Muscle of leg (tissue), 16 donors: Measurements from ENCODE around the gene NOXO1. TPM values are rescaled to one million over a fixed set of nuclear protein-coding genes. Genes with fewer than 3 reads are reported as not detected.
A peak's percentile ranks its signal among the peaks of the same experiment; 100 is the strongest.

ENCODE experiments used
- DNase-seq: peaks from one replicate; pipeline ENCODE4 v3.0.0; 2013
- H3K27ac ChIP-seq: one replicate; pipeline ENCODE4 v1.5.1; 2013; ENCODE audit warnings: mild to moderate bottlenecking, low read length, control low read depth
- H3K27me3 ChIP-seq: one replicate; pipeline ENCODE4 v1.6.1; 2013; ENCODE audit warnings: low read length; ENCODE audit not compliant: control insufficient read depth, insufficient read depth
- H3K36me3 ChIP-seq: one replicate; pipeline ENCODE4 v1.6.1; 2013; ENCODE audit warnings: low read length; ENCODE audit not compliant: control insufficient read depth, insufficient read depth
- H3K4me1 ChIP-seq: one replicate; pipeline ENCODE4 v1.6.1; 2013; ENCODE audit warnings: low read length; ENCODE audit not compliant: control insufficient read depth, insufficient read depth
- H3K4me3 ChIP-seq: one replicate; pipeline ENCODE4 v1.5.1; 2013; ENCODE audit warnings: low read length, control low read depth
- H3K9me3 ChIP-seq: replicated peaks from 2 replicates; pipeline ENCODE4 v1.6.1; 2013; ENCODE audit warnings: low read depth, low read length; ENCODE audit not compliant: control insufficient read depth
- WGBS: methylation state at CpG from one replicate; pipeline ENCODE4 v1.1.5; 2013; ENCODE audit warnings: missing lambda C conversion rate; ENCODE audit not compliant: insufficient coverage; 5-methylcytosine and 5-hydroxymethylcytosine counted together
- long read RNA-seq, 11 donors: transcript quantifications; one replicate each; lab custom pipeline, GENCODE V29; 2026
- polyA plus RNA-seq, 8 donors: library from polyadenylated mRNA; unstranded; fragments of 120-200 nt; gene quantifications; one replicate each; pipeline versions ENCODE4 v1.2.1 to v1.2.3, GENCODE V29; 2013; ENCODE audit warnings: inconsistent platforms in 1 of 8, low replicate concordance in 1 of 8; ENCODE audit not compliant: insufficient read length in 8 of 8, insufficient read depth in 1 of 8
- total RNA-seq: library from RNA; stranded (reverse); fragments of 120-200 nt; gene quantifications from one replicate; pipeline ENCODE4 v1.2.4, GENCODE V29; 2013

The NOXO1 gene
- total RNA-seq, result 0.89 TPM
- polyA plus RNA-seq, result 1 to 10 TPM in 4 of 8 donors, under 1 TPM in 4; 0.29 to 1.7 (median 0.98) TPM
- long read RNA-seq, donor 1, result 0 reads
- long read RNA-seq, donor 2, result 0 reads
- long read RNA-seq, donor 3, result 0 reads
- long read RNA-seq, donor 4, result 0 reads
- long read RNA-seq, donor 5, result 0 reads
- long read RNA-seq, donor 6, result 0 reads
- long read RNA-seq, donor 7, result 0 reads
- long read RNA-seq, donor 8, result 0 reads
- long read RNA-seq, donor 9, result 0 reads
- long read RNA-seq, donor 10, partial matches to known transcripts, result 0 of 7 reads
- long read RNA-seq, donor 10, other reads (novel, unspliced or antisense), result 7 of 7 reads
- long read RNA-seq, donor 11, partial matches to known transcripts, result 0 of 11 reads
- long read RNA-seq, donor 11, other reads (novel, unspliced or antisense), result 10 of 11 reads

- peaks cover 41% of the 10 kb centered on the region for H3K36me3 ChIP-seq
- peak within 1 kb of the TSS; percentile 47 for H3K27ac ChIP-seq
- H3K9me3 ChIP-seq, result no peaks in the 10 kb centered on the region
- 22% methylated on average over 5 of the region's 6 CpGs for WGBS
- peaks cover 60% of the 10 kb centered on the region for H3K27me3 ChIP-seq
- no peak for DNase-seq
- no peak within 1 kb of the TSS for H3K4me3 ChIP-seq
- H3K4me1 ChIP-seq, result peaks cover 56% of the 10 kb centered on the region
Observed at GRCh38 chr16:1981398-1981836, at the start of gene NOXO1. Gene NOXO1, minus strand, starts transcription at chr16:1981469. Its CDS starts 290 bp downstream, at chr16:1981179.

GRCh38 chr16:2030036-2030435 is 48.8 kb upstream of the NOXO1 start:
- no peak for DNase-seq
- WGBS, result 88% methylated on average over 8 of the region's 11 CpGs
- peaks cover 6% of the 10 kb centered on the region for H3K27me3 ChIP-seq
- no peak overlapping the region for H3K4me3 ChIP-seq
- peaks cover 67% of the 10 kb centered on the region for H3K4me1 ChIP-seq
- peaks cover 8% of the 10 kb centered on the region for H3K36me3 ChIP-seq
- H3K9me3 ChIP-seq, result no peaks in the 10 kb centered on the region
- no peak overlapping the region for H3K27ac ChIP-seq

- peaks cover 6% of the 10 kb centered on the region for H3K27me3 ChIP-seq
- WGBS, result 76% methylated on average over 21 of the region's 22 CpGs
- no peak for DNase-seq
- H3K27ac ChIP-seq, result no peak overlapping the region
- no peaks in the 10 kb centered on the region for H3K9me3 ChIP-seq
- H3K4me3 ChIP-seq, result no peak overlapping the region
- peaks cover 8% of the 10 kb centered on the region for H3K36me3 ChIP-seq
- peaks cover 62% of the 10 kb centered on the region for H3K4me1 ChIP-seq
Observed at GRCh38 chr16:2029350-2029749, 48.1 kb upstream of the NOXO1 start.

GRCh38 chr16:2028620-2029220 is 47.5 kb upstream of the NOXO1 start:
- Histone ChIP-seq H3K4me3 (peak overlapping the region; percentile 50), H3K36me3 (peaks cover 8% of the 10 kb centered on the region), H3K27ac (no peak overlapping the region), H3K4me1 (peaks cover 63% of the 10 kb centered on the region), H3K27me3 (peaks cover 6% of the 10 kb centered on the region), H3K9me3 (no peaks in the 10 kb centered on the region)
- 79% methylated on average over 14 of the region's 18 CpGs for WGBS
- no peak for DNase-seq

- Histone ChIP-seq H3K27me3 (peaks cover 6% of the 10 kb centered on the region), H3K4me1 (peaks cover 63% of the 10 kb centered on the region), H3K4me3 (peak overlapping the region; percentile 50), H3K36me3 (peaks cover 8% of the 10 kb centered on the region), H3K9me3 (no peaks in the 10 kb centered on the region), H3K27ac (no peak overlapping the region)
- no peak for DNase-seq
- 57% methylated on average over 3 of the region's 3 CpGs for WGBS
Observed at GRCh38 chr16:2028146-2028545, 46.9 kb upstream of the NOXO1 start.

GRCh38 chr16:2027024-2028010 is 46.0 kb upstream of the NOXO1 start:
- Histone ChIP-seq H3K27me3 (peaks cover 6% of the 10 kb centered on the region), H3K36me3 (peaks cover 8% of the 10 kb centered on the region), H3K4me1 (peaks cover 61% of the 10 kb centered on the region), H3K27ac (no peak overlapping the region), H3K4me3 (peak overlapping the region; percentile 50), H3K9me3 (no peaks in the 10 kb centered on the region)
- WGBS, result 3% methylated on average over 67 of the region's 76 CpGs
- peak; percentile 40 for DNase-seq

GRCh38 chr16:2026461-2027023 is 45.3 kb upstream of the NOXO1 start, which contains the start of gene NHERF2:
Gene NHERF2, plus strand, starts transcription at chr16:2026902. Its CDS starts 104 bp downstream, at chr16:2027006.
- 2% methylated on average over 45 of the region's 59 CpGs for WGBS
- peak; percentile 57 for DNase-seq
- H3K27me3 ChIP-seq, result peaks cover 10% of the 10 kb centered on the region
- H3K4me3 ChIP-seq, result peak within 1 kb of the TSS; percentile 50
- H3K4me1 ChIP-seq, result peaks cover 58% of the 10 kb centered on the region
- no peaks in the 10 kb centered on the region for H3K9me3 ChIP-seq
- no peak within 1 kb of the TSS for H3K27ac ChIP-seq
- H3K36me3 ChIP-seq, result peaks cover 8% of the 10 kb centered on the region

- peaks cover 8% of the 10 kb centered on the region for H3K36me3 ChIP-seq
- no peak for DNase-seq
- no peaks in the 10 kb centered on the region for H3K9me3 ChIP-seq
- H3K4me3 ChIP-seq, result no peak overlapping the region
- WGBS, result 85% methylated on average over 15 of the region's 16 CpGs
- H3K27me3 ChIP-seq, result peaks cover 12% of the 10 kb centered on the region
- no peak overlapping the region for H3K27ac ChIP-seq
- H3K4me1 ChIP-seq, result peaks cover 55% of the 10 kb centered on the region
Observed at GRCh38 chr16:2025878-2026460, 44.7 kb upstream of the NOXO1 start.

- H3K9me3 ChIP-seq, result no peaks in the 10 kb centered on the region
- peaks cover 62% of the 10 kb centered on the region for H3K4me1 ChIP-seq
- H3K27ac ChIP-seq, result no peak overlapping the region
- no peak for DNase-seq
- 88% methylated on average over 14 of the region's 14 CpGs for WGBS
- H3K27me3 ChIP-seq, result peaks cover 19% of the 10 kb centered on the region
- H3K36me3 ChIP-seq, result peaks cover 7% of the 10 kb centered on the region
- no peak overlapping the region for H3K4me3 ChIP-seq
Observed at GRCh38 chr16:2025251-2025650, 44.0 kb upstream of the NOXO1 start.
